Measurements from ENCODE around the gene RTKN.

DNA sequence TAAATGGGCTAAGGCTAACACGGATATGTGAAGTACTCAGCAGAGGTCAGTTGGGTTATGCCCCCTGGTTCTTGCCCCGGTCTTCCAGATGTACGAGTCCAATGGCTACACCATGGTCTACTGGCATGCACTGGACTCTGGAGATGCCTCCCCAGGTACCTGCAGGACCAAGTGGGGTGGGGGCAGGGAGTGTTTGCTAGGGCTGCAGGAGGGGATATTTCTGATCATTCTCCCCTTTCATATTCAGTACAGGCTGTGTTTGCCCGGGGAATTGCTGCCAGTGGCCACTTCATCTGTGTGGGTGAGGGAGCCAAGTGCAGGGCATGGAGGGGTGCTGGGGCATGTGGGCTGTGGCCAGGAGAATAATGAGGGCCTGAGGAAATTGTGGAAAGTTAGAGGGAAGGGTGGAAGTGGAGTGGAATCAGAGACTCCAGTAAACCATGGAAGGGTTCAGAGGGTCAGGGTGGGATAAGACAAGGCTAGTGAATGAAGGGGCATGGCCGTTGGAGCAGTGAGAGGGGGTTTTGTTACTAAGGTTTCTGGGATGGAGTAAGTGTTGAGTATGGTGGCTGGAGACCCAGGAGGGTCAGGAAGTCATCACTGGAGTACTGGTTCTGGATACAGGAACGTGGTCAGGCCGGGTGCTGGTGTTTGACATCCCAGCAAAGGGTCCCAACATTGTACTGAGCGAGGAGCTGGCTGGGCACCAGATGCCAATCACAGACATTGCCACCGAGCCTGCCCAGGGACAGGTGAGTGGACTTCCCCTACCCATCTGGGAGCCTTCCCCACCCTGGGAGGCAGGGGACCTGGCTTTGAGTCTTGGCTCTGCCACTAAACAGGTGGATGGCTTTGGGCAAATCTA, 18.3 kb downstream of the RTKN start:
- no peak for TF ChIP-seq MXI1 (IDR thresholded peaks at IDR 0.05; ENCODE audit: low read depth, low read length)
- TF ChIP-seq JUN (IDR thresholded peaks at IDR 0.05; ENCODE audit: borderline replicate concordance, low read depth, low read length), result no peak
- no peak for TF ChIP-seq JUN (CRISPR knock-in tag; IDR thresholded peaks at IDR 0.05; ENCODE audit: borderline replicate concordance)
- TF ChIP-seq SP1 (CRISPR knock-in tag; IDR thresholded peaks at IDR 0.05), result no peak
- TF ChIP-seq, protein P1, sequence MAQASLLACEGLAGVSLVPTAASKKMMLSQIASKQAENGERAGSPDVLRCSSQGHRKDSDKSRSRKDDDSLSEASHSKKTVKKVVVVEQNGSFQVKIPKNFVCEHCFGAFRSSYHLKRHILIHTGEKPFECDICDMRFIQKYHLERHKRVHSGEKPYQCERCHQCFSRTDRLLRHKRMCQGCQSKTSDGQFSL (CRISPR knock-in tag; IDR thresholded peaks at IDR 0.05), result no peak
- TF ChIP-seq, protein P1 (tag; IDR thresholded peaks at IDR 0.05), result no peak
- TF ChIP-seq, protein P2, sequence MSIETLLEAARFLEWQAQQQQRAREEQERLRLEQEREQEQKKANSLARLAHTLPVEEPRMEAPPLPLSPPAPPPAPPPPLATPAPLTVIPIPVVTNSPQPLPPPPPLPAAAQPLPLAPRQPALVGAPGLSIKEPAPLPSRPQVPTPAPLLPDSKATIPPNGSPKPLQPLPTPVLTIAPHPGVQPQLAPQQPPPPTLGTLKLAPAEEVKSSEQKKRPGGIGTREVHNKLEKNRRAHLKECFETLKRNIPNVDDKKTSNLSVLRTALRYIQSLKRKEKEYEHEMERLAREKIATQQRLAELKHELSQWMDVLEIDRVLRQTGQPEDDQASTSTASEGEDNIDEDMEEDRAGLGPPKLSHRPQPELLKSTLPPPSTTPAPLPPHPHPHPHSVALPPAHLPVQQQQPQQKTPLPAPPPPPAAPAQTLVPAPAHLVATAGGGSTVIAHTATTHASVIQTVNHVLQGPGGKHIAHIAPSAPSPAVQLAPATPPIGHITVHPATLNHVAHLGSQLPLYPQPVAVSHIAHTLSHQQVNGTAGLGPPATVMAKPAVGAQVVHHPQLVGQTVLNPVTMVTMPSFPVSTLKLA (conservative IDR thresholded peaks at IDR 0.05), result no peak
- TF ChIP-seq, protein P3, sequence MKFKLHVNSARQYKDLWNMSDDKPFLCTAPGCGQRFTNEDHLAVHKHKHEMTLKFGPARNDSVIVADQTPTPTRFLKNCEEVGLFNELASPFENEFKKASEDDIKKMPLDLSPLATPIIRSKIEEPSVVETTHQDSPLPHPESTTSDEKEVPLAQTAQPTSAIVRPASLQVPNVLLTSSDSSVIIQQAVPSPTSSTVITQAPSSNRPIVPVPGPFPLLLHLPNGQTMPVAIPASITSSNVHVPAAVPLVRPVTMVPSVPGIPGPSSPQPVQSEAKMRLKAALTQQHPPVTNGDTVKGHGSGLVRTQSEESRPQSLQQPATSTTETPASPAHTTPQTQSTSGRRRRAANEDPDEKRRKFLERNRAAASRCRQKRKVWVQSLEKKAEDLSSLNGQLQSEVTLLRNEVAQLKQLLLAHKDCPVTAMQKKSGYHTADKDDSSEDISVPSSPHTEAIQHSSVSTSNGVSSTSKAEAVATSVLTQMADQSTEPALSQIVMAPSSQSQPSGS (CRISPR knock-in tag; IDR thresholded peaks at IDR 0.05), result no peak
- no peak for TF ChIP-seq ZNF282 (CRISPR knock-in tag; IDR thresholded peaks at IDR 0.05)
- TF ChIP-seq, protein P4, sequence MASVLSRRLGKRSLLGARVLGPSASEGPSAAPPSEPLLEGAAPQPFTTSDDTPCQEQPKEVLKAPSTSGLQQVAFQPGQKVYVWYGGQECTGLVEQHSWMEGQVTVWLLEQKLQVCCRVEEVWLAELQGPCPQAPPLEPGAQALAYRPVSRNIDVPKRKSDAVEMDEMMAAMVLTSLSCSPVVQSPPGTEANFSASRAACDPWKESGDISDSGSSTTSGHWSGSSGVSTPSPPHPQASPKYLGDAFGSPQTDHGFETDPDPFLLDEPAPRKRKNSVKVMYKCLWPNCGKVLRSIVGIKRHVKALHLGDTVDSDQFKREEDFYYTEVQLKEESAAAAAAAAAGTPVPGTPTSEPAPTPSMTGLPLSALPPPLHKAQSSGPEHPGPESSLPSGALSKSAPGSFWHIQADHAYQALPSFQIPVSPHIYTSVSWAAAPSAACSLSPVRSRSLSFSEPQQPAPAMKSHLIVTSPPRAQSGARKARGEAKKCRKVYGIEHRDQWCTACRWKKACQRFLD (CRISPR knock-in tag; IDR thresholded peaks at IDR 0.05), result no peak
- TF ChIP-seq DPF2 (IDR thresholded peaks at IDR 0.05), result no peak

All from K562 (cell line).